GM12878 (cell line): ENCODE results near the gene CPA2.

Experiments used
- BACH1 ChIP-seq: fragments of 450-650 bp; IDR thresholded peaks from 2 replicates; pipeline ENCODE4 v1.6.1; 2017; ENCODE audit warnings: mild to moderate bottlenecking, borderline replicate concordance
- CEBPB ChIP-seq, 2 experiments: fragments of 150-350 bp in 1 of 2; IDR thresholded peaks; 2 replicates each; pipeline ENCODE4 v1.6.1; 2012 to 2014; ENCODE audit warnings: low read depth in 2 of 2, low read length in 2 of 2, borderline replicate concordance in 1 of 2, inconsistent platforms in 1 of 2
- CHD2 ChIP-seq: IDR thresholded peaks from 2 replicates; pipeline ENCODE4 v1.6.1; 2011; ENCODE audit warnings: low read depth, low read length, improper control_type of control experiment, borderline replicate concordance
- EGR1 ChIP-seq, 2 experiments: IDR thresholded peaks; 1 replicate in 1 of 2; 2 replicates in 1 of 2; pipeline ENCODE4 v1.6.1; 2011 to 2012; ENCODE audit warnings: low read depth in 2 of 2, low read length in 2 of 2, borderline replicate concordance in 1 of 2, mild to moderate bottlenecking in 1 of 2, moderate library complexity in 1 of 2
- EP300 ChIP-seq, 2 experiments: fragments of 150-350 bp in 1 of 2; IDR thresholded peaks; 2 replicates each; pipeline ENCODE4 v1.6.1; 2011 to 2012; ENCODE audit warnings: low read depth in 2 of 2, low read length in 2 of 2, borderline replicate concordance in 1 of 2, improper control_type of control experiment in 1 of 2, inconsistent platforms in 1 of 2; ENCODE audit not compliant: control insufficient read depth in 1 of 2
- FOXK2 ChIP-seq: fragments of 450-650 bp; IDR thresholded peaks from 2 replicates; pipeline ENCODE4 v1.6.1; 2017; ENCODE audit warnings: mild to moderate bottlenecking, moderate library complexity
- KDM1A ChIP-seq: fragments of 200-600 bp; sonication (generic); IDR thresholded peaks from 2 replicates; pipeline ENCODE4 v1.6.1; 2016; ENCODE audit warnings: borderline replicate concordance
- MAX ChIP-seq: IDR thresholded peaks from 2 replicates; pipeline ENCODE4 v1.6.1; 2012; ENCODE audit warnings: low read depth, low read length, improper control_type of control experiment
- NBN ChIP-seq: fragments of 450-650 bp; IDR thresholded peaks from 2 replicates; pipeline ENCODE4 v1.6.1; 2016
- RCOR1 ChIP-seq: conservative IDR thresholded peaks from 2 replicates; pipeline ENCODE4 v1.6.1; 2012; ENCODE audit warnings: low read depth, low read length, improper control_type of control experiment
- ZNF592 ChIP-seq: fragments of 450-650 bp; IDR thresholded peaks from 2 replicates; pipeline ENCODE4 v1.6.1; 2017; ENCODE audit warnings: mild to moderate bottlenecking, moderate library complexity
- TF ChIP-seq, protein P1 (sequence below), 3 experiments: IDR thresholded peaks in 2 of 3; conservative IDR thresholded peaks in 1 of 3; 2 replicates each; pipeline ENCODE4 v1.5.1; 2011; ENCODE audit warnings: low read depth in 3 of 3, low read length in 3 of 3, mild to moderate bottlenecking in 3 of 3, control low read depth in 2 of 3, moderate library complexity in 2 of 3, inconsistent platforms in 1 of 3, mixed read lengths in 1 of 3; ENCODE audit not compliant: control insufficient read depth in 2 of 3, insufficient read depth in 1 of 3; ENCODE audit errors: extremely low read depth in 1 of 3
- TF ChIP-seq, protein P2 (sequence below): fragments of 450-650 bp; formaldehyde crosslinking; IDR thresholded peaks from 2 replicates; pipeline ENCODE4 v1.4.0; 2020; ENCODE audit warnings: mild to moderate bottlenecking, moderate library complexity
- TF ChIP-seq, protein P3 (sequence below): fragments of 450-650 bp; IDR thresholded peaks from 2 replicates; pipeline ENCODE4 v1.6.1; 2017; ENCODE audit warnings: mild to moderate bottlenecking, low read depth, inconsistent platforms; ENCODE audit not compliant: poor library complexity, severe bottlenecking

GRCh38 chr7:130292682-130293257 lies 26.1 kb downstream of the CPA2 start, which contains the start of gene CPA4:
- TF ChIP-seq NBN (no peak), FOXK2 (no peak), EGR1 (IDR thresholded peaks at IDR 0.05; ENCODE audit: borderline replicate concordance in 1 of 2, low read depth in 2 of 2, low read length in 2 of 2) (no peak), CHD2 (no peak), EP300 (IDR thresholded peaks at IDR 0.05; ENCODE audit: borderline replicate concordance in 1 of 2, control insufficient read depth in 1 of 2, low read depth in 2 of 2, low read length in 2 of 2) (no peak), ZNF592 (no peak), CEBPB (IDR thresholded peaks at IDR 0.05; ENCODE audit: borderline replicate concordance in 1 of 2, low read depth in 2 of 2, low read length in 2 of 2) (no peak), BACH1 (no peak), KDM1A (no peak), MAX (no peak), RCOR1 (no peak)
- TF ChIP-seq, protein P1, sequence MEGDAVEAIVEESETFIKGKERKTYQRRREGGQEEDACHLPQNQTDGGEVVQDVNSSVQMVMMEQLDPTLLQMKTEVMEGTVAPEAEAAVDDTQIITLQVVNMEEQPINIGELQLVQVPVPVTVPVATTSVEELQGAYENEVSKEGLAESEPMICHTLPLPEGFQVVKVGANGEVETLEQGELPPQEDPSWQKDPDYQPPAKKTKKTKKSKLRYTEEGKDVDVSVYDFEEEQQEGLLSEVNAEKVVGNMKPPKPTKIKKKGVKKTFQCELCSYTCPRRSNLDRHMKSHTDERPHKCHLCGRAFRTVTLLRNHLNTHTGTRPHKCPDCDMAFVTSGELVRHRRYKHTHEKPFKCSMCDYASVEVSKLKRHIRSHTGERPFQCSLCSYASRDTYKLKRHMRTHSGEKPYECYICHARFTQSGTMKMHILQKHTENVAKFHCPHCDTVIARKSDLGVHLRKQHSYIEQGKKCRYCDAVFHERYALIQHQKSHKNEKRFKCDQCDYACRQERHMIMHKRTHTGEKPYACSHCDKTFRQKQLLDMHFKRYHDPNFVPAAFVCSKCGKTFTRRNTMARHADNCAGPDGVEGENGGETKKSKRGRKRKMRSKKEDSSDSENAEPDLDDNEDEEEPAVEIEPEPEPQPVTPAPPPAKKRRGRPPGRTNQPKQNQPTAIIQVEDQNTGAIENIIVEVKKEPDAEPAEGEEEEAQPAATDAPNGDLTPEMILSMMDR (IDR thresholded peaks at IDR 0.05 in 2 of 3, conservative IDR thresholded peaks at IDR 0.05 in 1 of 3; ENCODE audit: control insufficient read depth in 2 of 3, extremely low read depth in 1 of 3, insufficient read depth in 1 of 3, low read depth in 3 of 3, low read length in 3 of 3), result no peak
- TF ChIP-seq, protein P2, sequence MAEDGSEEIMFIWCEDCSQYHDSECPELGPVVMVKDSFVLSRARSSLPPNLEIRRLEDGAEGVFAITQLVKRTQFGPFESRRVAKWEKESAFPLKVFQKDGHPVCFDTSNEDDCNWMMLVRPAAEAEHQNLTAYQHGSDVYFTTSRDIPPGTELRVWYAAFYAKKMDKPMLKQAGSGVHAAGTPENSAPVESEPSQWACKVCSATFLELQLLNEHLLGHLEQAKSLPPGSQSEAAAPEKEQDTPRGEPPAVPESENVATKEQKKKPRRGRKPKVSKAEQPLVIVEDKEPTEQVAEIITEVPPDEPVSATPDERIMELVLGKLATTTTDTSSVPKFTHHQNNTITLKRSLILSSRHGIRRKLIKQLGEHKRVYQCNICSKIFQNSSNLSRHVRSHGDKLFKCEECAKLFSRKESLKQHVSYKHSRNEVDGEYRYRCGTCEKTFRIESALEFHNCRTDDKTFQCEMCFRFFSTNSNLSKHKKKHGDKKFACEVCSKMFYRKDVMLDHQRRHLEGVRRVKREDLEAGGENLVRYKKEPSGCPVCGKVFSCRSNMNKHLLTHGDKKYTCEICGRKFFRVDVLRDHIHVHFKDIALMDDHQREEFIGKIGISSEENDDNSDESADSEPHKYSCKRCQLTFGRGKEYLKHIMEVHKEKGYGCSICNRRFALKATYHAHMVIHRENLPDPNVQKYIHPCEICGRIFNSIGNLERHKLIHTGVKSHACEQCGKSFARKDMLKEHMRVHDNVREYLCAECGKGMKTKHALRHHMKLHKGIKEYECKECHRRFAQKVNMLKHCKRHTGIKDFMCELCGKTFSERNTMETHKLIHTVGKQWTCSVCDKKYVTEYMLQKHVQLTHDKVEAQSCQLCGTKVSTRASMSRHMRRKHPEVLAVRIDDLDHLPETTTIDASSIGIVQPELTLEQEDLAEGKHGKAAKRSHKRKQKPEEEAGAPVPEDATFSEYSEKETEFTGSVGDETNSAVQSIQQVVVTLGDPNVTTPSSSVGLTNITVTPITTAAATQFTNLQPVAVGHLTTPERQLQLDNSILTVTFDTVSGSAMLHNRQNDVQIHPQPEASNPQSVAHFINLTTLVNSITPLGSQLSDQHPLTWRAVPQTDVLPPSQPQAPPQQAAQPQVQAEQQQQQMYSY (CRISPR knock-in tag), result no peak
- TF ChIP-seq, protein P3, sequence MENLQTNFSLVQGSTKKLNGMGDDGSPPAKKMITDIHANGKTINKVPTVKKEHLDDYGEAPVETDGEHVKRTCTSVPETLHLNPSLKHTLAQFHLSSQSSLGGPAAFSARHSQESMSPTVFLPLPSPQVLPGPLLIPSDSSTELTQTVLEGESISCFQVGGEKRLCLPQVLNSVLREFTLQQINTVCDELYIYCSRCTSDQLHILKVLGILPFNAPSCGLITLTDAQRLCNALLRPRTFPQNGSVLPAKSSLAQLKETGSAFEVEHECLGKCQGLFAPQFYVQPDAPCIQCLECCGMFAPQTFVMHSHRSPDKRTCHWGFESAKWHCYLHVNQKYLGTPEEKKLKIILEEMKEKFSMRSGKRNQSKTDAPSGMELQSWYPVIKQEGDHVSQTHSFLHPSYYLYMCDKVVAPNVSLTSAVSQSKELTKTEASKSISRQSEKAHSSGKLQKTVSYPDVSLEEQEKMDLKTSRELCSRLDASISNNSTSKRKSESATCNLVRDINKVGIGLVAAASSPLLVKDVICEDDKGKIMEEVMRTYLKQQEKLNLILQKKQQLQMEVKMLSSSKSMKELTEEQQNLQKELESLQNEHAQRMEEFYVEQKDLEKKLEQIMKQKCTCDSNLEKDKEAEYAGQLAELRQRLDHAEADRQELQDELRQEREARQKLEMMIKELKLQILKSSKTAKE, result no peak
